Measurements from ENCODE around the gene TFF2. TPM values are rescaled to one million over a fixed set of nuclear protein-coding genes. Genes with fewer than 3 reads are reported as not detected.

The TFF2 gene
- total RNA-seq, 2 experiments from 2014 or later, result not detected

- intact Hi-C loops (cut with micrococcal nuclease), result no loop called here
- no peak for DNase-seq
- ChIA-PET CTCF (interaction anchor here (1.2 kb wide), 3 partner anchors 10 to 175 kb away, joined by 4 to 5 read pairs (median 4); no protein-coding TSS in a partner anchor), POLR2A (no interaction called here)
- H3K27ac Mint-ChIP-seq, result no peak overlapping the region
- no peak for TF ChIP-seq CTCF (IDR thresholded peaks at IDR 0.05)
- peaks cover 5% of the 10 kb centered on the region for H3K4me1 Mint-ChIP-seq (ENCODE audit: low read depth)
- H3K4me3 Mint-ChIP-seq, result no peak overlapping the region
- no peaks in the 10 kb centered on the region for H3K36me3 Mint-ChIP-seq (ENCODE audit: low read depth)
- no peak for ATAC-seq
- no peaks in the 10 kb centered on the region for H3K9me3 Mint-ChIP-seq
- peaks cover 5% of the 10 kb centered on the region for H3K27me3 Mint-ChIP-seq
Observed at GRCh38 chr21:42319851-42320572, 30.8 kb downstream of the TFF2 start.

- Mint-ChIP-seq H3K36me3 (ENCODE audit: low read depth) (no peaks in the 10 kb centered on the region), H3K4me1 (ENCODE audit: low read depth) (peaks cover 5% of the 10 kb centered on the region), H3K27me3 (peaks cover 4% of the 10 kb centered on the region), H3K27ac (peak overlapping the region; percentile 24), H3K4me3 (no peak overlapping the region), H3K9me3 (no peaks in the 10 kb centered on the region)
- POLR2A ChIA-PET, result no interaction called here
- TF ChIP-seq CTCF (IDR thresholded peaks at IDR 0.05), result no peak
- CTCF ChIA-PET, result interaction anchor here (1.1 to 1.2 kb wide), 3 partner anchors 9 to 174 kb away, joined by 4 to 5 read pairs (median 4); no protein-coding TSS in a partner anchor
- ATAC-seq, result peak; percentile 76
- intact Hi-C loops (cut with micrococcal nuclease), result no loop called here
- DNase-seq, result peak; percentile 24
Observed at GRCh38 chr21:42319376-42319775, 31.4 kb downstream of the TFF2 start.

GRCh38 chr21:42317826-42318746 is 32.7 kb downstream of the TFF2 start:
- no peak for ATAC-seq
- Mint-ChIP-seq H3K27ac (no peak overlapping the region), H3K4me1 (ENCODE audit: low read depth) (peaks cover 5% of the 10 kb centered on the region), H3K36me3 (ENCODE audit: low read depth) (no peaks in the 10 kb centered on the region), H3K4me3 (no peak overlapping the region), H3K9me3 (no peaks in the 10 kb centered on the region), H3K27me3 (no peaks in the 10 kb centered on the region)
- intact Hi-C loops (cut with micrococcal nuclease), result no loop called here
- CTCF ChIA-PET, result interaction anchor here (1.1 to 1.2 kb wide), 2 partner anchors 9 to 63 kb away, joined by 4 to 5 read pairs; no protein-coding TSS in a partner anchor
- TF ChIP-seq CTCF (IDR thresholded peaks at IDR 0.05), result no peak
- POLR2A ChIA-PET, result no interaction called here
- DNase-seq, result no peak

GRCh38 chr21:42317341-42317741 is 33.5 kb downstream of the TFF2 start:
- POLR2A ChIA-PET, result no interaction called here
- no peaks in the 10 kb centered on the region for H3K36me3 Mint-ChIP-seq (ENCODE audit: low read depth)
- H3K4me3 Mint-ChIP-seq, result no peak overlapping the region
- H3K27ac Mint-ChIP-seq, result no peak overlapping the region
- intact Hi-C loops (cut with micrococcal nuclease), result no loop called here
- H3K4me1 Mint-ChIP-seq (ENCODE audit: low read depth), result peaks cover 5% of the 10 kb centered on the region
- H3K27me3 Mint-ChIP-seq, result no peaks in the 10 kb centered on the region
- DNase-seq (no peak), ATAC-seq (no peak)
- no peaks in the 10 kb centered on the region for H3K9me3 Mint-ChIP-seq
- no peak for TF ChIP-seq CTCF (IDR thresholded peaks at IDR 0.05)
- CTCF ChIA-PET, result no interaction called here

- POLR2A ChIA-PET, result no interaction called here
- intact Hi-C loops (cut with micrococcal nuclease), result no loop called here
- H3K36me3 Mint-ChIP-seq (ENCODE audit: low read depth), result no peaks in the 10 kb centered on the region
- CTCF ChIA-PET, result no interaction called here
- no peak for TF ChIP-seq CTCF (IDR thresholded peaks at IDR 0.05)
- H3K4me1 Mint-ChIP-seq (ENCODE audit: low read depth), result peaks cover 5% of the 10 kb centered on the region
- no peak for ATAC-seq
- no peak overlapping the region for H3K4me3 Mint-ChIP-seq
- no peak for DNase-seq
- H3K27me3 Mint-ChIP-seq, result no peaks in the 10 kb centered on the region
- H3K27ac Mint-ChIP-seq, result no peak overlapping the region
- H3K9me3 Mint-ChIP-seq, result no peaks in the 10 kb centered on the region
Observed at GRCh38 chr21:42316891-42317290, 33.9 kb downstream of the TFF2 start.

All from activated CD8-positive, alpha-beta T cell treated with anti-CD3 and anti-CD28 coated beads for 36 hours (primary cell).